SK-N-SH treated with all-trans-retinoic acid at 6 μM for 48 hours (cell line): ENCODE measurements around the gene SDHB.

ENCODE experiments used
- ARNTL ChIP-seq: fragments of 450-650 bp; formaldehyde crosslinking; IDR thresholded peaks from 2 replicates; pipeline ENCODE4 v1.5.0; 2020; ENCODE audit warnings: low read depth, mild to moderate bottlenecking, moderate library complexity, borderline replicate concordance
- ESRRG ChIP-seq: fragments of 250-450 bp; sonication (Bioruptor Pico); IDR thresholded peaks from 2 replicates; pipeline ENCODE4 v1.6.1; 2021; ENCODE audit warnings: mild to moderate bottlenecking
- RARB ChIP-seq: fragments of 250-450 bp; sonication (Bioruptor Pico); IDR thresholded peaks from 2 replicates; pipeline ENCODE4 v1.8.0; 2021; ENCODE audit warnings: mild to moderate bottlenecking, moderate library complexity
- TCF4 ChIP-seq: fragments of 250-450 bp; sonication (Bioruptor Pico); IDR thresholded peaks from 2 replicates; pipeline ENCODE4 v1.8.0; 2021; ENCODE audit warnings: mild to moderate bottlenecking, moderate library complexity, borderline replicate concordance
- ZC3H10 ChIP-seq: fragments of 250-450 bp; sonication (Bioruptor Pico); IDR thresholded peaks from 2 replicates; pipeline ENCODE4 v1.5.1; 2021; ENCODE audit warnings: mild to moderate bottlenecking, moderate library complexity
- ZFP3 ChIP-seq: fragments of 250-450 bp; sonication (Bioruptor Pico); IDR thresholded peaks from 2 replicates; pipeline ENCODE4 v1.5.0; 2020; ENCODE audit warnings: mild to moderate bottlenecking, moderate library complexity
- ZFP30 ChIP-seq: fragments of 450-650 bp; formaldehyde crosslinking; IDR thresholded peaks from 2 replicates; pipeline ENCODE4 v1.5.0; 2022; ENCODE audit warnings: mild to moderate bottlenecking, moderate library complexity
- ZNF565 ChIP-seq: fragments of 450-650 bp; formaldehyde crosslinking; conservative IDR thresholded peaks from 2 replicates; pipeline ENCODE4 v1.5.0; 2020; ENCODE audit warnings: low read depth, mild to moderate bottlenecking, moderate library complexity
- ZNF70 ChIP-seq: fragments of 450-650 bp; formaldehyde crosslinking; IDR thresholded peaks from 2 replicates; pipeline ENCODE4 v1.5.0; 2020; ENCODE audit warnings: mild to moderate bottlenecking, moderate library complexity
- TF ChIP-seq, protein P1 (sequence below): fragments of 250-450 bp; sonication (Bioruptor Pico); IDR thresholded peaks from 2 replicates; pipeline ENCODE4 v1.5.0; 2020; ENCODE audit warnings: mild to moderate bottlenecking, moderate library complexity

GRCh38 chr1:17095141-17095540, 41.3 kb upstream of the SDHB start:
- TF ChIP-seq ZNF70 (CRISPR knock-in tag) (no peak), ZFP3 (CRISPR knock-in tag) (no peak), ESRRG (no peak), ZNF565 (CRISPR knock-in tag) (no peak), ARNTL (CRISPR knock-in tag) (no peak), RARB (CRISPR knock-in tag) (no peak), ZFP30 (CRISPR knock-in tag) (no peak), ZC3H10 (no peak), TCF4 (CRISPR knock-in tag) (no peak)
- TF ChIP-seq, protein P1, sequence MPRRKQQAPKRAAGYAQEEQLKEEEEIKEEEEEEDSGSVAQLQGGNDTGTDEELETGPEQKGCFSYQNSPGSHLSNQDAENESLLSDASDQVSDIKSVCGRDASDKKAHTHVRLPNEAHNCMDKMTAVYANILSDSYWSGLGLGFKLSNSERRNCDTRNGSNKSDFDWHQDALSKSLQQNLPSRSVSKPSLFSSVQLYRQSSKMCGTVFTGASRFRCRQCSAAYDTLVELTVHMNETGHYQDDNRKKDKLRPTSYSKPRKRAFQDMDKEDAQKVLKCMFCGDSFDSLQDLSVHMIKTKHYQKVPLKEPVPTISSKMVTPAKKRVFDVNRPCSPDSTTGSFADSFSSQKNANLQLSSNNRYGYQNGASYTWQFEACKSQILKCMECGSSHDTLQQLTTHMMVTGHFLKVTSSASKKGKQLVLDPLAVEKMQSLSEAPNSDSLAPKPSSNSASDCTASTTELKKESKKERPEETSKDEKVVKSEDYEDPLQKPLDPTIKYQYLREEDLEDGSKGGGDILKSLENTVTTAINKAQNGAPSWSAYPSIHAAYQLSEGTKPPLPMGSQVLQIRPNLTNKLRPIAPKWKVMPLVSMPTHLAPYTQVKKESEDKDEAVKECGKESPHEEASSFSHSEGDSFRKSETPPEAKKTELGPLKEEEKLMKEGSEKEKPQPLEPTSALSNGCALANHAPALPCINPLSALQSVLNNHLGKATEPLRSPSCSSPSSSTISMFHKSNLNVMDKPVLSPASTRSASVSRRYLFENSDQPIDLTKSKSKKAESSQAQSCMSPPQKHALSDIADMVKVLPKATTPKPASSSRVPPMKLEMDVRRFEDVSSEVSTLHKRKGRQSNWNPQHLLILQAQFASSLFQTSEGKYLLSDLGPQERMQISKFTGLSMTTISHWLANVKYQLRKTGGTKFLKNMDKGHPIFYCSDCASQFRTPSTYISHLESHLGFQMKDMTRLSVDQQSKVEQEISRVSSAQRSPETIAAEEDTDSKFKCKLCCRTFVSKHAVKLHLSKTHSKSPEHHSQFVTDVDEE, result no peak
